HG02870 (cell line): ENCODE results near the gene MBP.

Source experiments
- ATAC-seq: cut with Tn5 transposase; IDR thresholded peaks from one replicate; pipeline ENCODE4 v1.9.1; 2021; ENCODE audit warnings: mild to moderate bottlenecking, moderate library complexity; ENCODE audit not compliant: unreplicated experiment

Gene MBP

DNA sequence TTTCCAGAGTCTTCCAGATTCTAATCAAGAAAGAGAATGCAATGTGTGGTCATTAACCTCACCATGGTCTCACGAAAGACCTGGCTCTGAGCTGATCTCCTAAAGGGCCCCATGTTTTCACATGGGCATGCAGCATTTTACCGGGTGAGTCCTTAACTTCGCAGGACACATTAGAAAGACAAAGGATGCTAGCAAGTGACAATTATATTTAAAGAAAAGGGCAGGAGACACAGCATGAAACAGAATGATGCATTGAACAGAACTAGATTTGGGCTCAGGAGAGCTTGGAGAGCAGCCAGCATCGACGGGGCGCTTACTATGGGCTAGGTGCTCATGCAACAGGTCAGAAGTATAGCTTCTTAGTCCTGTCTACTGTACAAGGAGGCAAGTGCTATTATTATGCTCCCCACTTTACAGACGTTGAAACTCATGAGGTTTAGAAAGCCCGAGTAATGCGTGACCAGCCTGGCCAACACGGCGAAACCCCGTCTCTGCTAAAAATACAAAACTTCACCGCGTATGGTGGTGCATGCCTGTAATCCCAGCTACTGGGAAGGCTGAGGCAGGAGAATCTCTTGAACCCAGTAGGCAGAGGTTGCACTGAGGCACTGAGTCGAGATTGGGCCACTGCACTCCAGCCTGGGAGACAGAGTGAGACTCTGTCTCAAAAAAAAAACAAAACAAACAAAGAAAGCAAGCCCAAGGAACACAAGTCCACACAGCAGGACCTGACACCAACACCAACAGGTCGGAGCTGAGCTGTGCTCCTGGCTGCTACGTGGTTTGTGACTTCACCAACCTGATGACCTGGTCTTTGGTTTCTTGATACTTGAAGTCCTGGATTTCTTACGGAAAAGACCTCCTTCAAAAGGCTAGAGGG, 16.1 kb downstream of the MBP start:
- no peak for ATAC-seq

DNA sequence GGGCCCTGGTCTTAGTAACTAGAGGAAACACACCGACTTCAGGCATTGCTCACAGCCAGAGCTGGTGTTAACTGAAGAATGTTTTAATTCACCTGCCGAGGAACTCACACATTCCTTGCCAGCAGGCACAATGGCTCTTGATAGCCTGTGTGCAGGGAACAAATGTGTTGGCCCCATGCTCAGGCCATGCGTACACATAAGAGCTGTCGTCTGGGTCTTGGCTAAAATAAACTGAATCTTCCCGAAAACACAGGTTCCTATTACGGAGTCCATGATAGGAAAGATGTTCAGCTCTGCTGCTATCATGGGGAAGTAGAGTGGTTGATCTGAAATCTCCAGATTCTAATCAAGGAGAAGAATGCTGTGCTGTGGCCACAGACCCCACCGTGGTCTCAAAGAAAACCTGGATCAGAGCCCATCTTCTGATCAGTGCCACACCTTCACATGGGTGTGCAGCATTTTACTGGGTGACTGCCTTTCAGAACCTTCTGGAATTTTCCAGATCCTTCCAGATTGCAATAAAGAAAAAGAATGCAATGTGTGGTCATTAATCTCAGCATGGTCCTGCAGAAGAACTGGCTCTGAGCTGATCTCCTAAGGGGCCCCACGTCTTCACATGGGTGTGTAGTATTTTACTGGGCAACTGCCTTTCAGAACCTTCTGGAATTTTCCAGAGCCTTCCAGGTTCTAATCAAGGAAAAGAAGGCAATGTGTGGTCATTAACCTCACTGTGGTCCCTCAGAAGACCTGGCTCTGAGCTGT, 17.2 kb downstream of the MBP start:
- no peak for ATAC-seq

DNA sequence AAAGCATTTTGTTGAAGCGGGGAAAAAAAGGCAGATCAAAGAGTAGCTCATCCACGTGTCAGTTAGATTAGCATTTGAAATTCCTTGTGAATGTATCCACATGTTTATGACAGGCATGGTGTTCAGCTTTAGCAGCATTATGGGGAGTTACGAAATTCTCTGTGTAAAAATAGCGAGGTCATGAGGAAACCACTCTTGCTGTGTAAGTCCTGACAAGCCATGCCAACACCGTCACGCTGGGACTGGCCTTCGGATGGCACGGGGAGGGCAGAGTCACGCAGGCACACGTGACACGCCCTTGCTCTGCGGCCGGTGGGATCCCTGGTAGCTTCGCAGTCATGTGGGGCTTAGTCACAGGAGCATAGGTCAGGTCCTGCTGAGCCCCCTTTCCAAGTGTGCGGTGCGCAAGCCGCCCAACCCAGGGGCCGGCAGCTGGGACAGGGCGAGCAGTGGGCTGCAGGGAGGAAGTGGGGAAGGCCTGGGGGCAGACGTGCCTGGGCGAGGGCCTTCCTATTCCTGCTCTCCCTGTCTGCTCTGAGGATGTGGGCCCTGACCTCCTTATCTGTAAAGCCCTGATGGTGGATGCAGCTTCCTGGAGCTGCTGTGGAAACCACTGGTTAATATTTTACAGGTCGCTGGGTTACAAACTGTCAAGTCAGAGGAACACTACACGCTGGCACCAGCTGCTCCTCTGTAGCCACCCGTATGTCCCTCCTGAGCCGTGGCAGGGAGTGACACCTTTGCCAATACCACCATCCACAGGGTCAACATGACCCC, 18.0 kb downstream of the MBP start:
- ATAC-seq, result no peak

DNA sequence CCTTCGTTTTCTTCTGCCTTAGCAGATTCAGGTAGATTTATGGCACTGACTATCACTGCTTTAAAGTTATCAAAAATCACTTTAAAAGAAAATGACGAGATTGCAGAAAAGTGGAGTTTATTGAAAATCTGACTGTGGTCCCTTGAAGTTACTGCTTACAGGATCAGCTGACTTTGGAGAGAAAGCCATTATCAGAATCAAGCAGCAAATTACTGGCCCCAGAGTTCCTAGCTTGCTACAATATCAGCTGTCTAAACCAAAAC, 18.5 kb downstream of the MBP start:
- ATAC-seq, result no peak

DNA sequence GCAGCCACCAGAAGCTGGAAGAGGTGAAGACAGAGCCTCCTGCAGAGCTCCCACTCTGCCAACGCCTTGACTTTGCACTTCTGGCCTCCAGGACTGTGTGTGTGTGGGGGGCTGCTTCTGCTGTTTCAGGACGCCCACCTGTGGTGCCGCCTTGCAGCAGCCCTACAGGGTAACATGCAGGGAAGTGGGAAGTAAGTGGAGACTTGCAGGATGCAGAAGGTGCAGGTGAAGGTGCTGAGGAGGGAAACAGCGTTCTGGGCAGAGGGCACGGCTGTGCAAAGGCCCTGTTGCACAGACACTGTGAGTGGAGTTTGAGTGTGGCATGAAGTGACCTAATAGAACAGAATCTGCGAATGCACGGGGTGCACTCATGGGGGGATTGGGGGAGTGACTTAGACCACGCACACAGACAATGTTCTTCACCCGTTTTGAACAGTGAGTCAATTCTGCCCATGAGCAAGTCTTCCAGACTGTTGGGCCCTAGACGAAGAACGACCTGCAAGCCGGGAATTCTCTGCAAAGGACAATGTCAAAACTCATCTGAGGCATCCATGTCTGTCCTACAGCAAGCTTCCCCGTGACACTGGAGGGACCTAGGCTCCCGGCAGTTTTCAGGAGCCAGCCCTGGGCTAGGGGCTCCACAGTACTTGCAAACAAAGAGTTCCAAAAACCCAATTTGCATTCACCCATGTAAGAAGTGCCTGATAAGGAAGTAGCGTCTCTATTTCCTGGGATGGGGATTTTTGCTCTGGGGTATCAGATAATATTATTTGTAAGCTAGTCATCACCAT, 19.0 kb downstream of the MBP start:
- no peak for ATAC-seq

DNA sequence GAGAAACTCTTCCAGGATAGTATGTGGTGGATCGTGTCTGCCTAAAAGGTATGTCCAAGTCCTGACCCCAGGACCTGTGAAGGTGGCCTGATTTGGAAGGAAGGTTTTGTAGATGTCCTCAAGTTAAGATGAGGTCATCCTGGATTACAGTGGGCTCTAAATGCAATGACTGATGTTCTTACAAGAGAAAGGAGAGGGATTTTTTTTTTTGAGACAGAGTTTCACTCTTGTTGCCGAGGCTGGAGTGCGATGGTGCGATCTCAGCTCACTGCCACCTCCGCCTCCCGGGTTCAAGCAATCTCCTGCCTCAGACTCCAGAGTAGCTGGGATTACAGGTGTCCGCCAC, 19.9 kb downstream of the MBP start:
- ATAC-seq, result no peak

DNA sequence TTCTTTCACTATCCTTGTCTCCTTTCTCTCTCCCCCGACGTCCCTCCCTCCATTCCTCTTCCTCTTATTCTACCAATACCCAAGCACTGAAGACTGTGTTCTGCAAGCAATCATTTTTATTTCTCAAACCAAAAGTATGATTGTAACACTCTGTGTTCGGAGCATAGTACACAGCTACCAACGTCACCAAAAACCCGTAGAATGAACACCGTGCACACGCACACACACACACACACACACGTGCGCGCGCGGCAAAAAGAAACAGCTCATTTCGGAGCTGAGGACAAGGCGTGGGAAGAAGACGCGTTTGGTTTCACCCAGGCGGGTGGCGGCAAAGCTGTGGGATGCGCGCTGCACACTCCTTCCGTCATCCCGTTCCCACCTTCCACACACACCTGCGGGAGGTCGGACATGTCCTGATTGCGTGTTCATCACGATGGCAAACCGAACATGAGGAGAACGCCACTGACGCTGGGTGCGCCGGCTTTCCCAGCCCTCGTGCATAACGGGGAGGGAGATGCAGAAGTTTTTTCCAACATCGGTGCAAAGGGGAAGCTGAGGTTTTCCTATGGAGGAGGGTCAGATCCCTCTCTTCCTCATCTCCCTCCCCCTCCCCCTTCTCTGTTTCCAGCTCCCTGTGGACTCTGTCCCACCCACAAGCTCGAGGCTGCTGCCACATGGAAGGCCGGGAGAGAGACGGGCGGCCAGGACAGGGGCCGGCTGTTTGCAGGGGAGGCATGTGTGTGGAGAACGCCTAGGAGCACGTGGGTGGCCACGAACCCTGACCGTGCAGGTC, 20.4 kb downstream of the MBP start:
- ATAC-seq, result no peak

DNA sequence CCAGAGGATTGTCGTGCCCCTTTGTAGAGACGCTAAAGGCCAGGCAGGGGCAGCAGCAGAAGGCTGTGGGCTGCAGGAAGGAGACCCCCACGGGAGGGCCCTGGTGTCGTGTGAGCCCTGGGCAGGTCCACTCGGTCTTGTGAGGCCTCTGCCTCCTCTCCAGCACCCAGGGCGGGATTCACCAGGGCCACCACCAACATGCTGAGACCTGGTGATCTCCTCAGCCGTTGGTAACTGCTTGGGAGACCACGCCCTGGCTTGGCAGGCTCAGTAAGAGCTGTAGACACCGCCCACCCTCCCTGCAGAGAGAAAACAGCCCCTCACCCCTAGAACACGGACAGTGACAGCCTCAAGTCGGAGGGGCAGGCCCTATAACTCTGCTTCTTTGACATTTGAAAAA, 21.1 kb downstream of the MBP start:
- ATAC-seq, result no peak

DNA sequence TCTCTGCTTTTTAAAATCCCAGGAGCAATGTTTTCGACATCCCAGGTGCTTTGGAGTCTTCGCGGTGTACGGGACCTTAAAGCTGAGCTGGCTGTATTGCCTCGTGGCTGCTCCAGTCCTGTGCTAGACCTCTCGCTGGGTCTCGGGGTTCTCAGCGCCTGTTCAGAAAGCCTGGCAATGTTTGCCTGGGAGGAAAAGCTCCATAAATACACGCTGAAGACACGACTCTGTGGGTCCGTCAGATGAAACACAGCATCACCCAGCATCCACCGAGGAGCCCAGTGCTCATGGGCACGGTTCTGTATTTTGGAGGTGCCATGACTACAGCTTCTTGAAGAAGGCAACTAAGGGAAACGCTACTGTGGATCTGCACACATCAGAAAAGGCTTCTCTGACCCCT, 21.6 kb downstream of the MBP start:
- ATAC-seq, result no peak

DNA sequence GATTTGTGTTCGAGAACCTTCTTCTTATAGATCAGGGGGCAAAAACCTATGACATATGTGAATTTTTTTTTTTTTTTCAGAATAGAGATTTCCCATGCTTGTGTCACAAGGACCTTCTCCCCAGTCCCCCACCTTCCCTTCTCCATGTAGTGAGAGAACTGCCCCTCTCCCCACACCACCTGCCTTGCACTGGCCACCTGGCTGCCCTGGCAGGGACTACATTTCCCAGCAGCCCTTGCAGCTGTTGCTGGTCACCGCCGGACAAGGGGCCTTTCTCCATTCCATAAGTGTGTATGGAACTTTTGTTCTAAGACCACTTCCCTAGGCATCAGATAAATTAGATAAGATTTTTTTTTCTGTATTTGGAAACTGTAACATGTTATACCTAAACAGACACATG, 22.2 kb downstream of the MBP start:
- ATAC-seq, result no peak

DNA sequence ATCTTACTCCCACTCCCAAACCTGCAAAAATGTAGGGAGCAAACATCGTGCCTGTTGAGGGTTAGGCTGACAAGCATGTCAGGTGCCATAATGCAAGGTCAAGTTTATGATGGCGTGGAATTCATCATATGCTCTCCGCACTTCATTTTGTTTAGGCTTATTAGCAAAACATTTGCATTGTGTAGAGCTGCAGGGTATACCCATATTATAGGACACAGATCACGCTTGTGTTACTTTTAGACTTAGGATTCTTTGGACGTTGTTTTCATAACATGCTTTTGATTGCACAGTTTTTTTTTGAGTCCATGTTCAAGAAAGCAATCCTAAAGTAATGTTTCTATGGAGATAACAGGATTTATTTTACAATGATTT, 22.9 kb downstream of the MBP start:
- ATAC-seq, result no peak

DNA sequence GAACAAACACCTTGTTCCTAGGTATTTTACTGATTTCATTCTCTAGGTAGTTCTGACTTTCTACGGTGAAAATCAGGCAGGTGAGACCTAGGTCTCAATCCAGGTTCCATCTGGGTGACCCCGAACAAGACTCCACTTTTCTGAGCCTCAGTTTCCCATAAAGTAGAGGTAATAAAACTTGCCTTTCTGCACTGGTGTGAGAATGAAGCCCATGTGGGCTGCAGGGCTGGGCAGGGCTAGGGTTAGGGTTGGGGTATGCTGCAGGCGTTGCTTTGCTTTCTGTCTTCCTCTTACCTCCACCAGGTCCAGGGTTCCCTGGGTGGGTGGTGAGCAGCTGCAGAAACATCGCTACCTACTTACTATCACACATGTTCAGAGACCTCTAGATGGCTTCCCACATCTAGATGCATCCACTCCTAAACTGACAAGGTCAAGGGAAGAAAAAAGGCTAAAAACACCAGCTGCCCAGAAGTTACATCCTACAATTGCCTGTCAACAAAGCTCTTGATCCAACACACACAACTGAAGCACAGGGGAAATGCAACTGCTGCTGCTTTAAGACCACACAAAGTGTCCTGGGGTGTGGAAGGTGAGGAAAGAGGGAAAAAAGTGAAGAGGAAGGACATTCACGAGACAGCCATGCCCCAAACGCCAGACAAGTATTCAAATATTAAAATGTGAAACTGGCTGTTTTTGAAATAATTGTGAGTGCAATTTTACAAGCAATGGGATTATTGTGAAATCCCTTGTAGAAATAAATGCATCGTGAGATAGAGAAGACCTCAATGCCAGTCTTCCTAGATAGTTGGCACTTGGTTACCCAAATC, 23.5 kb downstream of the MBP start:
- ATAC-seq, result no peak

DNA sequence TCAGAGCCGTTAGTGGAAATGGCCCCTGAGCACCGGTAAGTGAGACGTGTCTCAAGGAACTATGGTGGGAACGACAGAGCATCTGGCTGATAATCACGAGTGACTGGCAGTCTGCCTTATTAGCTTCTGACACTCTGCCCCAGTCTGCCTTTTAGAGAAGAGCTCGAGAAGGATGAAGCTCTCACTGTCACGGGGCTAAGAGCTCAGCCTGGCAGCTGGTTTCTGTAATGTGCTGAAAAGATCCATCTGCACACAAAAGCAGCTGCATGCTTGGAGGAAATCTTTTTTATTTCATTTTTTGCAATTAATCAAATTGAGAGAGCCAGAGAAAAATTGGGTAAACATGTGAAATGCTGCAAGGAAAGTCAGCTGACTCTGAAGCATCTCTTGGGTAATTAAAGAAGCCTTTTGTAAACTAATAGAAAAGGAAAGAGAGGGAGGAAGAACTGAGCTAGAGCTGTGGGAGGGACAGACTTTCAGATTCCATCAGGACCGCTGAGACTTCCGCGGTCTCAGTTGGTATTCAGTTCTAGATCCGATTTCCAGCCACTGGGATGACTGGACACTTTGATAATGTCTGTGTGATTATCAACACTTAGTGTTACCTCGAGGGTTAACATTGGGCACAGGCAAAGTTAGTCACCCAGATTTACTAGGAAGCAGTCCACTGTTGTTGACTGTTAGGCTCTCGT, 24.4 kb downstream of the MBP start:
- ATAC-seq, result peak; percentile 66

DNA sequence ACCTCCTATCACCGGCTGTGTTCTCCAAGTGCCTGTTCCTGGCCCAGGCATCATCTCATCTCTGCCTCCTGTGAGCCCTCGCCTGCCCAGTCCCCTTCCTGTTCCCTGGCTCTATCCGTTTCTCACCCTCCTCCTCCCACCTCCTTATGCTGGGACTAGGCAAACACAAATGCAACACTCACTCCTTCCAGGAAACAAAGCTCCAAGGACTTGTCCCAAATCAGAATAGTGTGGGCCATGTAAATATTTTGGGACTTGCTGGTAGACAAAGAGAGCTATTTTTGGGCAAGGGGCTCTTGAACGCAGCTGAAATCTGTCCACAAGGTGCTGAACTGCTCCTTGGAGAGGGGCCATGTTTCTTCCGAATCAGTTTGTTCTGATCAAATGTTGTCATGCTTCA, 25.3 kb downstream of the MBP start:
- ATAC-seq, result no peak

DNA sequence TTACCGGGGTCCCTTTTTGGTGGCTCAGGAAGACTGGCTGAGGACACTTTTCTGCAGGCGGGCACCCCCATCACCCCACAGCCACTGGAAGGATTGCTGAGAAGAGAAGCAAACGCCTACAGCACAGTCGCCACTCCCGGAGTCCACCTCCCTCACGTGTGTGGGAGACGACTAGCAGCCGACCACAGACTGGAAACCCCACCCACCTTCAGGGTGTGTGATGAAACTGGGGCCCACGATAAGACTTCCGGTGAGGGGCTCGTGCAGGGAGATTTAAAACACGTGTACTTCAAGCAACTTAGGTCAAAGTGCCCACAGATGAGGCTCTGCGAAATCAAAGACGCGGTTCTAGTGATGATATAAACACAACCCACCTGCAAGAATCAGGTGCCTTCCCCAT, 26.3 kb downstream of the MBP start:
- ATAC-seq, result no peak

DNA sequence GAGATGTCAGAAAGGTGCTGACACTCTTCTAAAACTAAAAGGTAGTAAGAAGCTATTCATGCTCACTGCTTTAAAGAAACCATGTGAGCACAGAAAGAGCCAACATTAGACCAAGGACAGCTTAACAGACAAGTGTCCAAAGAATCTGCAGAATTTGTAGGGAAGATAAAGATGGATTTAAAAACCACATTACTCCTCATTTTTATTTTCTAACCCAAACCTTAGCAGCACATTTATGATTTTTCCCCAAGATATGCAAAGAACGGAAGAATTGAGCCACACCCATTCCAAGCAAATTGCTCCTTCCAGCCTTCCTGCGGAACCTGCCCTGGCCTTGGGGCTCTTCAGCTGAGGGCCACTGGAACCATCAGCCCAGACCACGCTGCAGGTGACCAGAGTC, 26.9 kb downstream of the MBP start:
- no peak for ATAC-seq

DNA sequence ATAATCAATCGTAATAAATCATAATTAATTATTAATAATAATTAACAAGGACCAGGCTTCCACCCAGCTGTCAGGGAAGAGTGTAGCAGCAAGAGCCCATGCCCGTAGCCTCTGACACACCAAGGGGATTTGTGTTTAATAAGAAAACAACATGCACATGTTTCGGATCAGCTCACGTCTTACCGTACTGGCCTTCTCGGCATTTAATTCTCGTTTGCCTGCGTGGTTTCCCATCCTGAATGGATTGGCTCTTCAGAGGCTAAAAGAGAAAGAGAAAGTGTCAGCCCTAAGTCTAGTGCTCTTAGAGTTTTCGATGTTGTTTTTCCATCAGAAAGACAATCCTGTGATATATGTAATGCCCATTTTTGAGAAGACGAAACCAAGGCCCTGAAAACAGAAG, 27.6 kb downstream of the MBP start:
- no peak for ATAC-seq

DNA sequence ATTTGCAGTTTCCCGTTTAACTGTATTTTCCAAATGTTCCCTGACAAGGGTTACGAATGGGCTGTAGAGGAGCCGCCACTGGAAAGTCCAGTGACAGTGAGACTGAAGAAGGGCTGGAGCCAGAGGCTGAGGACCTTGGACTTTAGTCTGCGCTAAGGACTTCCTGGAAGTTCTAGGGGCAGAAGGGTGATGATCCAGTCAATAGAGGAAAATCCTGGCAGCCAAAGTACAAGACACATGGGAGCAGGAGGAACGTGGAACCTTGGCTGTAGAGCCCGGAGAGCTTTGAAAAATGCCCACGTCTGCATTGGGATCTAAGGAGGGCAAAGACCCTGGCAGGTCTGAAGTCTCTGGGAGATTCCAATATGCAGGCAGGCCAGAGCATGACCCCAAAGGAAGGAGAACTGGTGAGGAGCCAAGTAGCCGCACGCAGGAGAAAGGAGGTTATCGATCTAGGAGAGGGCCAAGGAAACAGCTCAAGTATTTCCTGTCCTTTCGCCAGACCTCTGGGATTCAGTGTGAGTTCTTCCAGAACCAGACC, 28.5 kb downstream of the MBP start:
- ATAC-seq, result no peak
